ENCODE measurements around the gene GPR157.

GPR157 gene

GRCh38 chr1:9078752-9079500, 50.0 kb downstream of the GPR157 start:
- CTCF ChIA-PET: interaction anchor here (0.6 kb wide), 1 partner anchor 120 kb away, joined by 3 read pairs; no protein-coding TSS in a partner anchor
- TF ChIP-seq CTCF (conservative IDR thresholded peaks at IDR 0.05; ENCODE audit: low read depth): no peak
- POLR2A ChIA-PET (ENCODE audit: low non-redundant PET): no interaction called here
- peak overlapping the region; percentile 70 for H3K27ac ChIP-seq
- DNase-seq (ENCODE audit: low spot score): no peak

- peak overlapping the region; percentile 70 for H3K27ac ChIP-seq
- ChIA-PET POLR2A (ENCODE audit: low non-redundant PET) (no interaction called here), CTCF (interaction anchor here (0.6 kb wide), 1 partner anchor 119 kb away, joined by 3 read pairs; no protein-coding TSS in a partner anchor)
- no peak for TF ChIP-seq CTCF (conservative IDR thresholded peaks at IDR 0.05; ENCODE audit: low read depth)
- no peak for DNase-seq (ENCODE audit: low spot score)
Measured at GRCh38 chr1:9078015-9078751, 50.7 kb downstream of the GPR157 start.

- no peak for TF ChIP-seq CTCF (conservative IDR thresholded peaks at IDR 0.05; ENCODE audit: low read depth)
- CTCF ChIA-PET: interaction anchor here (0.5 to 1.2 kb wide), 2 partner anchors 10 to 389 kb away, joined by 3 read pairs; no protein-coding TSS in a partner anchor
- peak overlapping the region; percentile 73 for H3K27ac ChIP-seq
- no peak for DNase-seq (ENCODE audit: low spot score)
- POLR2A ChIA-PET (ENCODE audit: low non-redundant PET): no interaction called here
Measured at GRCh38 chr1:9075022-9075421, 53.9 kb downstream of the GPR157 start.

- DNase-seq (ENCODE audit: low spot score): no peak
- no peak for TF ChIP-seq CTCF (conservative IDR thresholded peaks at IDR 0.05; ENCODE audit: low read depth)
- ChIA-PET POLR2A (ENCODE audit: low non-redundant PET) (no interaction called here), CTCF (interaction anchor here (0.6 kb wide), 1 partner anchor 14 kb away, joined by 4 read pairs; no protein-coding TSS in a partner anchor)
- no peak overlapping the region for H3K27ac ChIP-seq
Measured at GRCh38 chr1:9073143-9073542, 55.8 kb downstream of the GPR157 start.

GRCh38 chr1:9071554-9072235, 57.2 kb downstream of the GPR157 start:
- TF ChIP-seq CTCF (conservative IDR thresholded peaks at IDR 0.05; ENCODE audit: low read depth): no peak
- H3K27ac ChIP-seq: no peak overlapping the region
- ChIA-PET POLR2A (ENCODE audit: low non-redundant PET) (no interaction called here), CTCF (no interaction called here)
- no peak for DNase-seq (ENCODE audit: low spot score)

- DNase-seq (ENCODE audit: low spot score): no peak
- peak overlapping the region; percentile 88 for H3K27ac ChIP-seq
- POLR2A ChIA-PET (ENCODE audit: low non-redundant PET): no interaction called here
- CTCF ChIA-PET: interaction anchor here (0.6 kb wide), 1 partner anchor 132 kb away, joined by 3 read pairs; no protein-coding TSS in a partner anchor
- TF ChIP-seq CTCF (conservative IDR thresholded peaks at IDR 0.05; ENCODE audit: low read depth): no peak
Measured at GRCh38 chr1:9070486-9070885, 58.4 kb downstream of the GPR157 start.
